GM18867 (cell line): Measurements from ENCODE around the gene KIF13A.
"Not testable (repeated sequence)": the region's sequence is repeated elsewhere in the genome, so short reads cannot be mapped to it uniquely, and the experiment has no call there.

Source experiments
- ATAC-seq: cut with Tn5 transposase; IDR thresholded peaks from one replicate; pipeline ENCODE4 v1.9.1; 2021; ENCODE audit warnings: mild to moderate bottlenecking, moderate library complexity; ENCODE audit not compliant: unreplicated experiment

The KIF13A gene

DNA sequence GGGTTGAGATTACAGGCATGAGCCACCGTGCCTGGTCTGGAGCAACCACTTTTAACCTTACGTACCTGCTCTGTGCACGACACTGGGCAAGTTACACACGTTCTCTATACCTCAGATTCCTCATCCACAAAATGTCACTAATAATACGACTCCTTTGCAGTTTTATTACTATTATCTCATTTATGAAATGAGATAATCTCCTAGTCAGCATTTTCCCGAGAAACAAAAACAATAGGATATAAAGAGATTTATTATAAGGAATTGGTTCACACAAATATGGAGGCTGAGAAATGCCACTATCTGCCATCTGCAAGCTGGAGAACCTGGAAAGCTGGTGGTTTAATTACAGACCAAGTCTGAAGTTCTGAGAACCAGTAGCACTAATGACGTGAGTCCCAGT lies 12.0 kb upstream of the KIF13A start:
- ATAC-seq, result no peak

DNA sequence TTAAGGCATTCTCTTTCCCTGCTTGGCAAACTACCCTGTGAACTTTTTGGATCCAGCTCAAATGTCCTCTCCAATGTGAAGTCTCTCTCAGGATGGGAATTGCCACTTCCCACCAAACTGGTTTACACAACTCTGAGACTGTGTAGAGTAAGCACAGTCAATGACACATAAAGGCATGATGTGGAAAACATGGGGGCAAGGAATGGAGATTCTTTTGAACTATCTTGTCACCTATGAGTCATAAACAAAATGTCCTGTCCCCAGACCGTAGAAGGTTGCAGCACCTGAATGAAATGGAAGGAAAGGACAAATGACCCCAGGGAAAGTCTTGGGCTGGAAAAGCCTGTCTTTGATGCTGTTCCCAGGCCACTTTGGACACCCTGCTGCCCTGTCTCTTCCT lies 11.0 kb upstream of the KIF13A start:
- ATAC-seq, result no peak

DNA sequence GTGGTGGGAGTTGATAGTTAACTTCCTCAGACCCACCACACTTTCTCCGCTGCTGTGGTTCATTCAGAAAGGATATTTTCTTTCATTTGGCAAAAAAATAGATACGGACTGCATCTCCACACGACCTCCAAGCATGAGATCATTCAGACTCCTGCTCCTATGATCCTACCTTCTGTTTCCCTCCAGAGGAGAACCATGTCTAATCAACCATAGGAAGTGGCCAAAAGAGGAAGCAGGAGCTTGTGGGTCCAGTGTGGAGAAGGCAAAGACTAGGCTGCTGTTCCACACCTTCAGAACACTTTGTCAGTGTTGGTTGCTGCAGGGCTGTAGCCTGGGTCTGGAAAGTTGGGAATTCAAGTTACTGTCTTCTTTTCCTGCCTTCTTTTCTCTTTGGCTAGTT lies 10.6 kb upstream of the KIF13A start:
- no peak for ATAC-seq

DNA sequence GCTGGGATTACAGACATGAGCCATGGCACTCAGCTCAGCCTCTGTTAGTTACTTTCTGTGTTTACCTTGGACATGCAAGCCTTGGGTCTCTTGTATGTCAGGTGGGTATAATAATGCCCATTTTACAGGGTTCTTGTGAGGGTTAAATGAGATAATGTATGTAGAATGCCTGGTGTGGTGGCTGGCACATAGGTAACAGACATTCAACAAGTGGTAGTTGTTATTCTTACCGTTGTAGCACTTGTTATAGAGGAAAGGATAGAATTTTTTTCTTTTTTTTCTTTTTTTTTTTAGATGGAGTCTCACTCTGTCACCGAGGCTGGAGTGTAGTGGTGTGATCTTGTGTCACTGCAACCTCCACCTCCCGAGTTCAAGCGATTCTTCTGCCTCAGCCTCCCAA lies 8.0 kb upstream of the KIF13A start:
- no peak for ATAC-seq

DNA sequence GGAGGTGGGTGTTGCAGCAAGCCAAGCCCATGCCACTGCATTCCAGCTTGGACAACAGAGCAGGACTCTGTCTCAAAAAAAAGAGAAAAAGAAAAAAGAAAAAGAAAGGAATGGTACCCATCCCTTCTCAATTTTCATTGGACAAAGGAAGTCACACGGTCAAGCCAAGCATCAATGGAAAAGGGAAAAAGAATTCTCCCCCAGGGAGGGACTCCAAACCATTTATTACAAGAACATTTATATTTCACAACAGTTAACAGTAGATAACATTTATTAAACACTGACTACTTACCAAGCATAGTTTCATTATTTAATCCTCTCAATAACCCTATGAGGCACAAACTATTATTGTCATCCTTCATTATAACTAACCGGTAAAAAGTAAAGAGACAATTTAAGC lies 6.6 kb upstream of the KIF13A start:
- ATAC-seq, result no peak

DNA sequence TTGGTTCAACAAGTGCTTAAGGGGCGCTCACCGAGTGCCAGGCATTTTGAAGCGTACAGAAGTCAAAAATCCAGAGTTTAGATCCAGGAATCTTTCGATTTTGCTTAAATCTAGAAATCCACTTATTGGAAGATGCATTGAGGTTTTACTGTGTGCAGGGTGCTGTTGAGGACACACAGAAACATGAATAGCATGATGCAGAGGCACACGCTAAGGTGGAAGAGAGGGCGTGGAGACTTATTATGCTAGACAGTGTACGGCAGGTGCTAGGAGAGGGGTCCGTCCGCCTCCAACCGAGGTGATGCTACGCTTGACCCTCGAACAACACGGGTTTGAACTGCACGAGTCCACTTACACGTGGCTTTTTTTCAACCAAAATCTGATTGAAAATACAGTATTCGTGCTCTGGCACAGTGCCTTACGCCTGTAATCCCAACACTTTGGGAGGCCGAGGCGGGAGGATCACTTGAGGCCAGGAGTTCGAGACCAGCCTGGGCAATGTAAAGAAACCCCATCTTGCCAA lies 1.0 kb upstream of the KIF13A start:
- no peak for ATAC-seq

DNA sequence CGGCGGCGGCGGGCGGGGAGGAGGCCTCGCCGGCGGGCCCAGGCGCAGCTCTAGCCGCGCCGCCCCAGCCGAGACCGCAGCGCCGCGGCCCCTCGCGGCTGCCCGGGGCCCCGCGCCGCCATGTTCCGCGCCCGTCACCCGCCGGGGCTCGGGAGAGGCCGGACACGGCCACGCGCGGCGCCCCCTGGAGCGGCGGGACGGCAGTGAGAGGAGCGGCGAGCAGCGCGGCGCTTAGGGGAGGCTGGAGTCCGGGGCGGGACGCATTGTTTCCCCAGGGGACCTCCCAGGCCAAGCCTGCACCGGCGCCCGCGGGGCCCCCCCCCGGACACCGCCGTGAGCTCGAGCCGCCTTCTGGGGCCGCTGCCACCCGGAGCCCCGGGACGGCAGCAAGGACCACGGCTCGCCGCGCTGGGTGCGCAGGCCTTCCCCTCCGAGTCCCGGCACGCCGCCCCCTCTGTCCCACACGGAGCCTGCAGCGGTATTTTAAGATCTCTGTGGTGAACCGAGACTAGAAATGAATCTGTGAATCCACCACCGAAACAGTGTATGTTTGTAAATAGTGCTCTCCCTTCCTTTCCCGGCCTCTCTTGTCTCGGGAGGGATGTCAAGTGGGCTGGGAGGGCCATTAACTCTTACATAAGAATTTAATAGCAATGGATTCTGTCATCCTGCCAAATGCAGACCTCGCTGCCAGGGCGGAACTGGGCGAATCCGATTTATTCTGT lies 424 bp upstream of the KIF13A start:
- peak; percentile 74 for ATAC-seq

DNA sequence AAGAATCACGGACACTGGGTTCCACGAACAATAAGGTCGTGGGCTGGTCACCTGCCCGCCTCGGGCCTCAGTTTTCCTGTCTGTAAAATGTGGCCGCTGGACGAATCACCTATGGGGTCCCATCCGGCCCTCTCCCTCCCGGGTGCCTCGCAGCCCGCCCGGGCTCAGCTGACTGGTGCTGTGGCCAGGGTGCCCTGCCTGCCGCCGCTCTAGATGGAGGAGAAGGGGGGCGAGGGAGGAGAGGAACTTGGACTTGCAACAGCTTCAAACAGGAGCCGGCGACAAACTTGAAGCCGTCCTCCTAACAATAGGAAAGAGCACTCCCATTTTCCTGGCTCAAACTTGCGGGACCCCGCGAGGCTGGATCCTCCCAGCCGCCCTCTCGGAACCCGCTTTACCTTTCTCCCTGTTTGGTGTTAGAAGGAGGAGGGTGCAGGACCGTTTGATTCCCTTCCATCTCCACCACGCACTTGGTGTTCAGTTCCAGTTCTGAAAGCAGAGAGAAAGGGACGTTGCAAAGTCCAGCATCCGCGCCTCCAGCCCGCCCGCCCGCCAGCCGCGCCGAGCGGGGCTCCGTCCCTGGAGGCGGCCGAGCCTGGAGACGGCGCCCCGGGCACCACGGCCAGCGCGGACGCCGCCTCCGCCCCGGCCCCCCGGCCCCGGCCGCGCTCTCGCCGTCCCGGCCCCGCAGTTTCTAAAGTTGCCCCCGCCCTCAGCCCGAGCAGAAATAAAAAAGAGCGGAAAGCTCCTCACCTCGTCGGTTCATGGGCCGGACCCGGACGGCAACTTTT lies 584 bp downstream of the KIF13A start:
- peak; percentile 28 for ATAC-seq

DNA sequence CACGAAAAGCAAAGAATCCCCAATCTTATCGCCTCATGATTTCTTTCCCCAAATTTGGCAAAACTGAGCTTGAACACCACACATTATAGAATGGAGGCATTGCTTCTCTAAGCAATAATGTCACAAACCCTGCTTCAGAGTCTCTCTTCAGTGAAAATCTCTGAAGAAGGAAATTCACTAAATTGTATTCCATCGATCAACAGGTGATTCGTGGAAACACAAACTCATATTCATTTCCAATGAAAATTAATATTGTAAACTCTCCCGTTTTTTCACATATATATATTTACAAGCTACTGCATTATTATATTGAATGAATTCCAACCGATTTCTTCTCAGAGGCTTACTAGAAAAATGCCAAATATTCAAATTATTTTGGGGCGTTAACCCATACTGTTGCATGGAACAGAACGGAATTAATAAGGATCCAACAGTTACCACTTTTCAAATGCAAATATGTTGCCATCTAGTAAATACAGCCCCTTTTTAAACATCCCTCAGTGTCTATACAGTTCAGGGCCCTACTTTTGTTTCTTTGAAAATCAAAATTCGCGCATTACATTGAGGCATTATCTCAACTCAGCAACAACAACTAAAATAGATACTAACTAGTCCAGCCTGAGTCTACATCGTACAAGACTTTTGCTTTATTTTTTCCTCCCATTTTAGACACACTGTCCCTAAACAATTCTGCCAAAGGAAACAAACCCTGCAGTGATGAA lies 1.3 kb downstream of the KIF13A start:
- ATAC-seq, result no peak

DNA sequence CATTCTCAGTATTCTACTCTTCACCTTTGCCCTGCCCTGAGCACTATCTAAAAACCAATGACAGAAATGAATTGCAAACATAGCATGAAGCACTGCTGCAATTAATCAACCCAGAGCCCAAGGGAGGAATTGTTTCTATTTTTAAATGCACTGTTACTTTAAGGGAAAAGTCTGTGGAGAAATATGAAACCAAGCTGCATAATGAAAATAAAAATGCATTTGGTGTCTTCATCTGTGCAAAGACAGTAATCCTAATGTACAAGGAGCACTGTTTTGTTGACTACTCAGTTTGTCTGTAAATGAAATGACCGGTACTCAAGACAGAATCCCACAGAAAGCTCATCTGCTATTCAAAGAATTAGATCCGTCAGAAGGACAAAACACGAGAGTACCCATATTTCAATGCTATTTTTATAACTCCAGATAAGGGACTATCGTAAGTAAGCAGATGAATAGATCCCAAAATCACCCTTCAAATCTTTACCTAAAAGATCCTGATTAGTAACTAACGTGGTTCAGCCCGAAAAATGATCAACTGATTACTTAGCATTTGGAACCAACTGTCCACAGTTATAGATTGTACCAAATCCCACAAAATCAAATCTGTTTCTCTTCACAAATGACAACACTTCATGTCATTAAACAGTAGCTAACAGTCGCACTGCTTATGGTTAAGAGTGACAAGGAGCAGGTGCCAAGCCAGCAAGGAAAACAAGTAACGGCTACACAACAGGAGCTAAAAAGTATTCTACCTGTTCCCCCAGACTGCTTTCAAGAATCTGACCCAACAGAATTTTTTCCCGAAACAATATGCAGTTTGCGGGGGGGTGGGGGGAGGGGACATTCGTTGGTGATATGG lies 2.4 kb downstream of the KIF13A start:
- no peak for ATAC-seq

DNA sequence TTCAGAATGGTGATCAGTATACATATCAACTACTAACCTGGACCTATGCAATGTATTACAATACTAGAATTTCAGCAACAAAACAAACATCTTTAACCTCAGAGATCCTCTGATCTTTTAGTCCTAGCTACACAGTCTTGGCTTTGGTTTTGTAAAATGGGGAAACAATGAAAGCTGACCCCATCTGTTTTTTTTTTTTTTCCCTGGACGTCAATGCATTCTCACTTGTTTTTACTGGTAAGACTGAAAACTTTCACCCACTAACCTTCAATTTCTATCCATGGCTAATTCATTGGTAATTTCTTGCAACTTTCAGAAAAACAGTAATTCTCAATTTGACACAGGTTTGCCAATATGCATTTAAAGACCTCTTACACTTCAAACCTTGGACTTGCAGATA lies 3.0 kb downstream of the KIF13A start:
- no peak for ATAC-seq

DNA sequence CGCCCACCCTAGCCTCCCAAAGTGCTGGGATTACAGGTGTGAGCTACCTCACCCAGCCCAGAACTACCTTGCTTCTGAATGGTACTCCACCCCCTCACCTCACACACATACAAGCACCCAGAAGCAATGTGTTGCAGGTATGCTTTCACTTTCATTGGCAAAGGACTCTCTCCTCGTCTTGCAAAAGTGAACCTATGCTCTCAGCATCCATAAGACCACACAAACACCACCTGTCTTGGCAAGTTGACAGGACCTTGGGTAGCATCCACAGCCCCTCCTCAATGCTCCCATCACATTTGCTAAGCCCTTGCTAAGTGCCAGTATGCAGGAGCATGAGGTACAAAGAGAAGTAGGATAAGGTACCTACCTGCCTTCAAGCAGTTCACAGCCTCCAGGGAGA lies 3.7 kb downstream of the KIF13A start:
- no peak for ATAC-seq

DNA sequence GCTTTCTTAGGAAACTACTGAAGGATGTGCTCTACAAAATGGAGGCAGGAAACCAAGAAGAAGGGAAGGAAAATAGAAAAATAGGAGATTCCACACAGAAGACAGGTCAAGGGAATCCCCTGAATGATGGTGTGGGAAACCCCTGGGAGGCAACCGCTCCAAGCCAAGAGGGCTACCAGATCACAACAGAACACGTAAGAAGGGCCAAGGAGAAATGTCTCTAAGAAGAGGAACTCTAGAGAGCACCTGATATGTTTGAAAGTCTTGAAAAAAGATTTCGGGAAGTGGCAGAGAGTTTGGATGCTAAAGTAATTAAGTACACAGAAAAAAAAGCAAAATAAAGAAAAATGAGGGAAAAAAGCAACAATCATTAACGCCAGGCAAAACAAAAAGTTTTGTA lies 7.1 kb downstream of the KIF13A start:
- no peak for ATAC-seq

DNA sequence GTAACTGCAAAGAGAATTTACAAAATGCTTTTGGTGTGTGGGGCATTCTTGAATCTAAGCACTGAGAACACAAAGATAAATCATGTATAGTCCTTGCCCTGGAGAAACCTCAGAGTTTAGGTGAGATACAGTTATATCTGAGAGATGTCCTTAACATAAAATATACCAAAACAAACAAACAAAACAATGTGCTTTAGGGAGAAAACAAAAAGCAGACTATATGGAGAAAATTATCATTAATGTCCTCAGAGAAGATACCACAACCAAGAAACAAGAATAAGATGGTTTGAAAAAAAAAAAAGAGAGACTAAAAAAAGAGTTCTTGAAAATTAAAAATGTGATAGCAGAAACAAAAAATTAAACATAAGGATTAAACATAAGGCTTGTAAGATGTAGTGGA lies 8.0 kb downstream of the KIF13A start:
- ATAC-seq, result no peak

DNA sequence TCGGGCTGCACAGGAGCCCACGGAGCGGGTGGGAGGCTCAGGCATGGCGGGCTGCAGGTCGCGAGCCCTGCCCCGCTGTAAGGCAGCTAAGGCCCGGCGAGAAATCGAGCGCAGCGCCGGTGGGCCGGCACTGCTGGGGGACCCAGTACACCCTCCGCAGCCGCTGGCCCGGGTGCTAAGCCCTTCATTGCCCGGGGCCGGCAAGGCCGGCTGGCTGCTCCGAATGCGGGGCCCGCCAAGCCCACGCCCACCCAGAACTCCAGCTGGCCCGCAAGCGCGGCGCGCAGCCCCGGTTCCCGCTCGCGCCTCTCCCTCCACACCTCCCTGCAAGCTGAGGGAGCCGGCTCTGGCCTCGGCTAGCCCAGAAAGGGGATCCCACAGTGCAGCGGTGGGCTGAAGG lies 11.2 kb downstream of the KIF13A start:
- ATAC-seq, result not testable (repeated sequence)

DNA sequence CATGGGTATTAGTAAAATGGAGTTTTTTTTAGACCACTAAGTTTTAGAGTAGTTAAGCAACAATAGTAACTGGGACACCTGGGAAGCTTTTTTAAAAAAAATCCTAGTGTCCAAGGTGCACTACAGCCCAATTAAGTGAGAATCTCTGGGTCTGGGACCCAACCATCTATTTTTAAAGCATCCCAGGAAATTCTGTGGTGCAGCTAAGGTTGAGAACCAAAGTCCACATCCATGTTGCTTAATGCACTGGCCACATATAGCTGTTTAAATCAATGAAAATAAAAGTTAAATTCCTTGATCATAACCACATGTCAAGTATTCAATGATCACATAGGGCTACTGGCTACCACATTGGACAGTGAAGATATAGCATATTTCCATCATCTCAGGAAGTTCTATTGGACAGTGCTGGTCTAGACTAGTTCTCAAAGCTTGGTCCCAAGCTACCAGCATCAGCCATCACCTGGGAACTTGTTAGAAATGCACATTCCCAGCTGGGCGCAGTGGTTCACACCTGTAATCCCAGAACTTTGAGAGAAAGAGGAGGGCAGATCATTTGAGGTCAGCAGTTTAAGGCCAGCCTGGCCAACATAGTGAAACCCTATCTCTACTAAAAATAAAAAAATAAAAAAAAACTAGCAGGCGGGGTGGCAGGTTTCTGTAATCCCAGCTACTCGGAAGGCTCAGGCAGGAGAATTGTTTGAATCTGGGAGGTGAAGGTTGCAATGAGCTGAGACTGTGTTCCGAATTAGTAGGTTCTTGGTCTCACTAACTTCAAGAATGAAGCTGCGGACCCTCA lies 12.7 kb downstream of the KIF13A start:
- no peak for ATAC-seq

DNA sequence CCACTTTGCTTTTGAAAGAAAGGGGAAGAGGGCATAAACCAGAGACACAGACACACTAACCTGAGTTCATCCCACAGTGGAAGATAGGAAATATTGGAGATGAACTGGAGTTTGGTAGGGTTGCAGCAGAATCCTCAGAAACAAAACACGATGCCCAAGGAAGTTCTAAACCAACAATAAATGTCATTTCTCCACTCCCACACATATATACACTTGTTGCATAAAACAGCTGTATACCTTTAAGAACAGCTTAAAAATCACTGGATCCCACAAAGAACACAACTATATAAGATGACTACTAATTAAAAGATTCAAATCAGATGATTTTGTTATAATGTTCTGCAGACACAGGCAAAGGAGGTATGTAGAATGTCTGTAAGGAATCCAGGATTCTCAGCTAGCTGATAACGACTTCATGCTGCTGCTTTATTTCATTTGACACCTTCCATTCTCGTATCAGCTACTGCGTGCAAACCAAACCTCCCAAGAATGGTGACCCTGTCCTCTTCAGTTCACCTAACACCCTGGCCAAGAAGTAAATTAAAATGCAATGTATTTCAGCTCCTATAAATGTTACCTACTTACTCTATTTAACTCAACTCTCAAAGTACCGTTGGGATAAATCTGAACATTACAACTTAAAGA lies 14.3 kb downstream of the KIF13A start:
- no peak for ATAC-seq

DNA sequence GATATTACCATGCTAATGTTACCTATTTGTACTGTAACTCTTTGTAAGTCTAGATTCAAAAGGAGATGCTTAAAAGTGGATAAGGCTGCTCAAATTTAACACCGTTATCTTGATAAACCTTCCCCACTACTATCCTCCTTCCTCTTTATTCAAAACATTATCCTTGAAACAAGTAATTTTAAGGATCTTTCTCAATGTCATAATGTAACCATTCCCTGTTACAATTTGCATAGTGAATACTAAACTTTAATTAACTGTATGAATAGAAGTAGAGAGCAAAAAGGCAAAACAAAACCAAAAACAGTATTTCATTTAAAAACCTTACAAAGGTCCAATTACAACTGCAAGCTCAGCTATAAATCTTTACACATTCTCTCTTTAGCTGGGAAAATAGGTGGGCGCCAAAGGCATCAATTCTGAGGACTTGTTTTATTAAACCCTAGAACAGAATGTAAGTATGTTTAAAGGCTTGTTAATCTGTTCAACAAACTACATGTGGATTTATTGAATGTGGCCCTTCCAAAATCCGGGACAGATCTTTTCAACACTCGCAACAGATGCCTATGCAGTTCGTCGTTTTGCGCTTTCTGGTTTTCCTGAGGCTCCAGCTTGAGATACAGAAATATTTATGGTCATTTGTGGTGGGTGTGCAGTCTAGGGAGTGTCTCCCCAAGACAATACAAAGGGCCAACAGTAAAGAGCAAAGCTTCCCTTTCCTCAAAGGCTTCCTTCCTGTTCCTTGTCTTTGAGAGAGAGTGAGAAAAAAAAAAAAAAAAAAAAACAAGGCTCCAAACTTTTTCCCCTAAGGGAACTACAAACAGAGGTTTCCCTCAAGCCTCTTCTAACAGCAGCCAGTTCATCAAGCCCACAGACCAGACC lies 15.1 kb downstream of the KIF13A start:
- ATAC-seq, result no peak
